GM19351 (cell line): ENCODE measurements around the gene IGF2BP1.

Source experiments
- ATAC-seq: cut with Tn5 transposase; IDR thresholded peaks from one replicate; pipeline ENCODE4 v1.9.1; 2021; ENCODE audit warnings: mild to moderate bottlenecking, moderate library complexity; ENCODE audit not compliant: unreplicated experiment

IGF2BP1 gene

DNA sequence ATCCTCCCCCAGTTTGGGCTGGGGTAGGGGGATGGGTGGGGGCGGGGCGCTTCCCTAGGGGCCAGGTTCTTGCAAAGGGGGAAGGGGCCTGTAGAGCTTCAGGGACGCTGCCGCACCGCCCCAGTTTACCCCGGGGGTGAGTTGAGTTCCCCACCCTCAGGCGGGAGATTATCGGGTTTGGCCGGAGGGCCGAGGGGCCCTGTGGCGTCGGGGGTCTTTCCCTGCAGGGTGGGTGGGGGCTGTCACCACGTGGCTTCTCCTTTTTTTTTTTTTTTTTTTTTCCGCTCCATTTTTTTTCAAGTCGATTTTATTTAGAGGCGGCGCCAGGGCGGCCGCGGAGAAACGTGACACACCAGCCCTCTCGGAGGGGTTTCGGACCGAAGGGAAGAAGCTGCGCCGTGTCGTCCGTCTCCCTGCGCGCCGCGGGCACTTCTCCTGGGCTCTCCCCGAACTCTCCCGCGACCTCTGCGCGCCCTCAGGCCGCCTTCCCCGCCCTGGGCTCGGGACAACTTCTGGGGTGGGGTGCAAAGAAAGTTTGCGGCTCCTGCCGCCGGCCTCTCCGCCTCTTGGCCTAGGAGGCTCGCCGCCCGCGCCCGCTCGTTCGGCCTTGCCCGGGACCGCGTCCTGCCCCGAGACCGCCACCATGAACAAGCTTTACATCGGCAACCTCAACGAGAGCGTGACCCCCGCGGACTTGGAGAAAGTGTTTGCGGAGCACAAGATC lies at the start of gene IGF2BP1:
Gene IGF2BP1 (plus strand): TSS at position 283 of the 724 bp plus-strand sequence. CDS start 361 bp downstream, at position 644.
- no peak for ATAC-seq

DNA sequence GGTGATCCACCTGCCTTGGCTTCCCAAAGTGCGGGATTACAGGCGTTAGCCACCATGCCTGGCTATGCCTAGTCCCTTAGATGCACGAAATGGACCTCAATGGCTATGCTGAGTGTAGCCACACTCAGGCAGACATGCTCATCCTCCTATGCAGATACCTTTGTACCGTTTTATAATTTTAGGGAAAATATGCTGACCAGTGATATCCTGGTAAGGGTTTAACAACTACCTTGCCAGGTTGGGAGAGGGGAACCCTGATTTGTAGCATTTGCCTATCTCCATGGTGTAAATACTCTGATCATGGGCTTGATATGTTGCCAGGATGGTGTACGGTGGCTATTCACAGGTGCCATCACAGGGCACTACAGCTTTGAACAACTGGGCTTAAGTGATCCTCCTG lies 45.6 kb upstream of the IGF2BP1 start:
- no peak for ATAC-seq

DNA sequence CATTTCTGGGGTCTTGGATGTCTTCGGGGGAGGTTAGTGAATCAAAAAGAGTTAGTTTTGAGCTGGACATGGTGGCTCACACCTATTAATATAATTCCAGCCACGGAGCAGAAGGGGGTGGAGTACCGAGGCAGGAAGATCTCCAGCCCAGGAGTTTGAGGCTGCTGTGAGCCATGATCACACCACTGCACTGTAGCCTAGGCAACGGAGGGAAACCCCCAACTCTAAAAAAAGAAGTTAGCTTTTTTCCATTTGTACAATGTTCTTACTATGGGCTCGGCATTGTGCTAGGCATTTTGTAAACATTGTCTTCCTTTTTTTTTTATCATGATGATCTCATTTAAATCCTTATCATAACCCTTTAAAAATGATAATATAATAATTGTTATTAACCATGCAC lies 44.3 kb upstream of the IGF2BP1 start:
- ATAC-seq: peak; percentile 47

DNA sequence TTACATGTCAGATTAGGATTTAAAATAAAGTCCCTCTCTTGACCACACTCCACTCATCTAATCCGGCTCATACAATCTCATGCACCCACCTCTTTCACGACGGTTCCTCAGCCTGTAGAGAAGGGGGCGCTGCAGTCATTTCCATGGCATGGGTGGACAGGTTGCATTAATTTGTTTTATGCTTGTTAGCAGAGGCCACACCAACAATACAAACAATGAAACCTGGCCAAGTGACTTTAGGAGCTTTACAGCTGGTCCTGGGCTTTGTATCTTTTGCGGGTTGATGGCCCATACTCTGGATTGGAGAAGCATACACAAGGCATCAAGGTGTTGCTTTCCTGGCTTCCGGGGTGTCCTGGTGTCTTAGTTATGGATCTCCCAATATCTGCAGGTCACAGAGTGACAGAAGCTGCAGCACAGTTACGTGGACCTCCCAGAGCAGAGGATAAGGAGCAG lies 42.9 kb upstream of the IGF2BP1 start:
- ATAC-seq: no peak

DNA sequence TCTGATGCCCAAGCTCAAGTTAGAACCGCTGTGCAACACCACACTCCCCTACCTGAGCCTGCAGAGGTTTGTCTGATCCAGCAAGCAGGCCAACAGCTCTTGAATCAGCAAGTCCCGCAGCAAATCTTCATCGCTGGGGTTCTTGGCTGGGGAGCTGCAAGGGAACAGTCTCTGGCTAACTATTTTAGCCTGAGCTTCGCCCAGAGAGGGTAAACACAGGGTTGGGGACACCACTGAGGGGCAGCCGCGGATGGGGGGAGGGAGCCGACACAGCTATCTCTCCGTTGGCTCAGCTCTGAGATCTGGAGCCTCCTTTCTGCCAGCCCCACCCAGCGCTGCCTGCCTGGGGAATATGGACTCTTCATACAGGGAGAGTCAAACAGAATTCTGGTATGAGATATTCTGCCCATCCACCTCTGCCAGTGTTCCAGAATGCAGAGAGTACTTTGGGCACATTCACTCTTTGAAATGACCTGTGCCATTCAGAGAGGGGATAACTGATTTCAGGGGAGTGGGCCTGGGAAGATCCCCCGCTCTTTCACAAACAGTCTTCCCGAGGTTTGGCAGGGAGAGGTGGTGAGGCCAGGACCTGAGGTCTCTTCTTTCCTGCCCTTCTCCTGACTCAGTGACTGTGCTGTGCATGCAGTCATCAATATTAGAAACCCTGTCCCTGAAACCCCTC lies 36.2 kb upstream of the IGF2BP1 start:
- ATAC-seq: no peak

DNA sequence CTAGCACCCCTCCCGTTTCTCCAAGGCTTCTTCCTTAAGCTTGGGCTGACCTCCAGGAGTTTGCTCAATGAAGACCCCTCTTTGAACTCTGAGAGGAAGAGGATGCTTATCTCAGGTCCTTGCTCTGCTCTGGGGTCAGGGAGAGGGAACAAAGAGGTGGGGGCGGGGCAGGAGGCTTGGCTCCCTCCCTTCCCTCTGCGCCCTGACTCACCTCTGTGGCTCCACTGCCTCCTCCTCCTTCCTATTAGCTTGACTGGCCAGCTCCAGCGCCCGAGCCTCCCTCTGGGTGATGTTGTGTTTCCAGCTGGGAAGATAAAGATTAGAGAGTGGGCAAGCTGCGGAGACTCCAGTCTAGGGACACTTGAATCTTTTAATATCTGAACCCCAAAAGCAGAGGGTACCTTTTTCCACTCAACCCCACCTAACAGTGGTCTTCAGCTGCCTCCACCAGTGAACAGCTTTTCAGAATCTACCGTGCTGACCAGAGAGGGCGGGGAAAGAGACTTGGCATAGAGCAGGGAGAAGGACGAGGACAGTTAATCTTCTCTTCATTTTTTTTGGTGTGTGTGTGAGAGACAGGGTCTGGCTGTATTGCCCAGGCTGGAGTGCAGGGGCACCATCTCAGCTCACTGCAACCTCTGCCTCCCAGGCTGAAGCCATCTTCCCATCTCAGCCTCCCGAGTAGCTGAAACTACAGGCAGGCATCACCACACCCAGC lies 35.5 kb upstream of the IGF2BP1 start:
- ATAC-seq: no peak

DNA sequence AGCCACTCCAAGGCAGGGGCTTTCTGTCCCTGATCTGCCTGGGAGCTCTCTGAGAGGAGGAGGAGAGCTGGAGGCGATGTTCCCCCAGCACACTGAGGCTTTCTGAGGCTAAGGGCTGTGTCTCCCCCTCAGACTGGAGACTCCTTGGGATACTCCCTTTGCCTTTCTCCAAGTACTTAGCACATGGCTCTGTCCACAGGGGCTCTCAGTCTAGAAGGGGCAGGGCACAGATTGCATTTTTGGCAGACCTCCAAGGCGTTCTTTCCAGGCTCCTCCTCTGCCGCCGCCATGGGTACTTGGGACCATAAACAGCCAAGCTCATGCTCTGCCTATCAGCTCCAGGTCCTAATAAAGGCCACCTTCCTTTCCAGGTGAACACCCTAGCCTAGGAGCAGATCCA lies 27.0 kb upstream of the IGF2BP1 start:
- ATAC-seq: no peak

DNA sequence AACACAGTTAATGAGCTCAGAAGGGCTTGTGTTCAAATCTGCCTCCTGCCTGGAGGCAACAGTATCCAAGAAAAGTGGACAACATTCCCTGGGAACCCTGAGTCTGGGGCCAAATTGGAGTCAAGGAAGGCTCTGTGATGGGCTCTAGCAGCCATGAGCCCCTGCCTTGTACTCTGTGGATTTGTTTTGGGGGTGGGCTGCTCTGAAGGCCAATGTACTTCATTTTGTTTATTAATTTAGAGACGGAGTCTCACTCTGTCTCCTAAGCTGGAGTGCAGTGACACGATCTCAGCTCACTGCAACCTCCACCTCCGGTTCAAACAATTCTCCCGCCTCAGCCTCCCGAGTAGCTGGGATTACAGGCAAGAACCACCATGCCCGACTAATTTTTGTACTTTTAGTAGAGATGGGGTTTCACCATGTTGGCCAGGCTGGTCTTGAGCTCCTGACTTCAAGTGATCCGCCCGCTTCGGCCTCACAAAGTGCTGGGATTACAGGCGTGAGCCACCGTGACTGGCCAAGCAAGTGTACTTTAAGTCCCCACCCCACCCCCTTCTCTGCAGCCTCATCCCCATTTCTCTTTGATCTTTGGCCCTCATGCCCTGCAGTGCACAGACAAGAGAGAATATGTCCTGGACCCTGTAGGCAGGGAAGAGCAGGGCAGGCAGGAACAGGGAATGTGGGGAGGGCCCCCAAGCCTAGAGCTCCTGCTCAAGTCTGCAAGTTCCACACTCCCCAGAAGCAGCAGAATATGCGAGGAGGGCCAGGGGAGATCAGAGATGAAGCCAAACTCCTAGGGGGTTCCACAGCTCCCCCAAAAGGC lies 26.1 kb upstream of the IGF2BP1 start:
- ATAC-seq: no peak

DNA sequence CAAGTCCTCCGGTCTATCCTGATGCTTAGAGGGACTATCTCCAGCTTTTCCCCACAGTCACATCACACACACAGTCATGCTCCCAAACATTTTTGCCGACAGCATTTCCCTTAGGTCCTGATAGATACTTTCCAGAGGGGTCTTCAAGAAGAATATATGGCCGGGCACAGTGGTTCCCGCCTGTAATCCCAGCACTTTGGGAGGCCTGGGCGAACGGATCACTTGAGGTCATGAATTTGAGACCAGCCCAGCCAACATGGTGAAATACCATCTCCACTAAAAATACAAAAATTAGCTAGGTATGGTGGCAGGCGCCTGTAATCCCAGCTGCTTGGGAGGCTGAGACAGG lies 24.5 kb upstream of the IGF2BP1 start:
- ATAC-seq: no peak

DNA sequence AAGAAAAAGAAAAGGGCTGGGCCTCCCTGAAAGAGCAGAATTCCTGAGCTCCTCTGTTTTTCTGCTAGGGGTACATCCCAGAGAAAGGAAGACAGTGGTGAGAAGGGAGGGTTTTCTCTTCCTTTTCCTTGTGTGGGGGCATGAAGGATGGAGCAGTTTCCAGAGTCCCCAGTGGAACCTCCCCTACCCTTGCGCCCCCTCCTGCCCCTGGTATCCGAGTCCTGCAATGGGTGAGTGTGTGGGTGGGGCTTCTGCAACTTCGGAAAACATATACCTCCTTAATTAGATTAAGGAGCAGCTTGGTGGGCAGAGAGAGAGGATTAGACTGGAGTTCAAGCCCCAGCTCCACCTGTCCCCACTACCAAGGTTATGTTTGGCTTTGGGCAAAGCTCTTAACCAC lies 23.4 kb upstream of the IGF2BP1 start:
- ATAC-seq: no peak

DNA sequence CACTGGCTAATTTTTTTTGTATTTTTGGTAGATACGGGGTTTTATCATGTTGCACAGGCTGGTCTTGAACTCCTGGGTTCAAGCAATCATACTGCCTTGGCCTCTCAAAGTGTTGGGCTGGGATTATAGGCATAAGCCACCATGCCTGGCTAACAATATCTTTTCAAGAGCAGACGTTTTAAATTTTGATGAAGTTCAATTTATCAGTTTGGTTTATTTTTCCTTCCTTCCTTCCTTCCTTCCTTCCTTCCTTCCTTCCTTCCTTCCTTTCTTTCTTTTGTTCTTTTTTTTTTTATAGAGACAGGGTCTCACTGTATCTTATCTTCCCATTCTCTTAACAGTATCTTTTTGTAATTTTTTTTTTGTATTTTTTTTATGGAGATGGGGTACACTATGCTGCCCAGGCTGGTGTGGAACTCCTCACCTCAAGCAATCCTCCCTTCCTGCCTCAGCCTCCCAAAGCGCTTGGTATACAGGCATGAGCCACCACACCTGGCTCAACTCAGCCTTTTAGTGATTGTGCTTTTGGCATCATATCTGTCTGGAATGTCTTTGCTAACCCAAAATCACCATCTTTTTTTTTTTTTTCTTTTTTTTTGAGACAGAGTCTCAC lies 15.2 kb upstream of the IGF2BP1 start:
- ATAC-seq: no peak

DNA sequence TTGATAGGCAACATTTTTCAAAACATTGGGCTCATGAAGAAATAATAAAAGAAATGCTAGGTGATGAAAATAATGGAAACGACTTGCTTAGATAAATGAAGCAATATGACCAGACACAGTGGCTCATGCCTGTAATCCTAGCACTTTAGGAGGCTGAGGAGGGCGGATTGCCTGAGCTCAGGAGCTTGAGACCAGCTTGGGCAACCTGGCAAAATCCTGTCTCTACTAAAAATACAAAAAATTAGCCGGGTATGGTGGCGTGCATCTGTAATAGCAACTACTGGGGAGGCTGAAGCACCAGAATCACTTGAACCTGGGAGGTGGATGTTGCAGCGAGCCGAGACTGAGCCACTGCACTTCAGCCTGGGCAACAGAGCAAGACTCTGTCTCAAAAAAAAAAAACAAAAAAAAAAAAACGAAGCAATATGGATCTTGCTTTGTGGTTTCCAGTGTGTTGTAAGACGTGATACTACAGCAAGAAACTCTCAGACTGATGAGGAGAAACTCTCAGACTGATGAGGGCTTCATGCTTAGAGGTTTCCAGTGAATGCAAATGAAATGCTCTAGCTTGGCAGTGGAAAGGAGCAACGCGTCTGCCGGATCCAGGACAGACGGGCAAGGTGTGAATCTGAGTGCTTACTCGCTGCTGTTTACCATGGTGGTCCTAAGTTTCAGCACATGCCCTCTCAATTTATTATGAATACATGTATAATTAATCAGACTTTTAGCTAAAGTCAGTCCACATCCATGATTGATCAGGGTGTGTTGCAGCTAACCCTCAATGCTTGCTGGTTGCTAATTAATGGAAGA lies 11.5 kb upstream of the IGF2BP1 start:
- no peak for ATAC-seq

DNA sequence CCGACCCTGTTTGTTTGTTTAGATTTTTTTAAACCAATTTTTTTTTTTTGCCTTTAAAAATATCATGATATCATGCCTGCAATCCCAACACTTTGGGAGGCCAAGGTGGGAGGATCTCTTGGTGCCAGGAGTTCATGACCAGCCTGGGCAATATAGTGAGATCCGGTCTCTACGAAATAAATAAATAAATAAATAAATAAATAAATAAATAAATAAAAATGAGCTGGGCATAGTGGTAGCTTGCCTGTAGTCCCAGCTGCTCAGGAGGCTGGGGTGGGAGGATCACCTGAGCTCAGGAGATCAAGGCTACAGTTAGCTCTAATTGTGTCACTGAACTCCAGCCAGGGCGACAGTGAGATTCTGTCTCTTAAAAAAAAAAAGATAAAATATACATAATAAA lies 8.1 kb upstream of the IGF2BP1 start:
- no peak for ATAC-seq

DNA sequence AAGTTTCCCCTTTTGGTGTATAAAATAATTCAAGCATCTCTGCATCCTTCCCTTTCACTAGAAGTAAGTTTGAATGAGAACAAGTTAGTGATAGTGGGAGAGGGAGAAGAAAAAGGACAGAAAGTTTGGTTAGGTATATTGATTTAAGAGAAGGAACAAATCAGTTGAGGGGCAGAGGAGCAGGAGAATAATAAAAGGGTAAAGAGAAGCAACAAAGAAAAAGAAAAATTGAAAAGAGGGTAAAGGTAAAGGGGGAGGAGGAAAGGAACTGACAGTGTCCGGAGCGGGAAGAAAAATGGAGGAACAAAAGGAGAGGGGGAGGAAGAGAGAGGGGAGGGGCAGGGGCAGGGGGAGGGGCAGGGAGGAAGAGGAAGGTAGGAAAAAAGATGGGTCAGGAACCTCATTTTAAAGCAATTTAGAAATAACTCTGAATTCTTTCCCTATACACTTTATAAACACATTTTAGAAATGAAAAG lies 6.3 kb upstream of the IGF2BP1 start:
- ATAC-seq: no peak

DNA sequence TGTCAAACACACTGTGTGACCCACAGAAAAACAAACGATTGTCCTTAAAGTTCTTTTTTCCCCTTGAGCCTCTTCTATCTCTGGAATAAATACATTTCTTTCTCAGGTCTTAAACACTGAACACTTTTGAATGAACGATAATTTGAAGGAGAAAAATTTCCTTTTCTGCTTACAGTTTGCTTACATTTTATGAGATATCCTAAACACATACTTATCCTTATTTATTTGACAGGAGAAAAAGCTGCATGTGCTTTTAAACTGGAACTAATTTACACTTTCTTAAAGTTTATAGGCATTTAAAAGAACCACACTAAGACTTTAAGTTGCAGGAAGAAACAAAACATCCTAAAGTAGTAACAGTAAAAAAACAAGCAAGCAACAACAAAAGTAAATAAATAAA lies 4.7 kb upstream of the IGF2BP1 start:
- no peak for ATAC-seq

DNA sequence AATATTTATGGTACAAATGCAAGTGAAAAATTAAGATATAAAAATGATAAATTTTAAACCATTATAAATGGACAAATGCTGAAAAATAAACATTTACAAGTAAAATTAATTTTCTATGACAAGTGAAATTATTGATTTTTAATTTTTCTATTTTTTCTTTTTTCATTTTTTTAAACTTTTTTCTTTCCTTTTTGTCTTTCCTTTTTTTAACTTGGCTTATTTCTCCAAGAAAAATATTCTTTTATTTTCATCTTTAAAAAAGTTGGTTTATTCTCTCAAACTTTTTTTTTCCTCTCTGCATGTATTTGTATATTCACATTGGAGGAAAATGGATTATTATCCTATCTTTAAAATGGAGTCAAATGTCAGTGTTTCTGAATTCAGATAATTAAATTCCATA lies 3.9 kb upstream of the IGF2BP1 start:
- no peak for ATAC-seq

DNA sequence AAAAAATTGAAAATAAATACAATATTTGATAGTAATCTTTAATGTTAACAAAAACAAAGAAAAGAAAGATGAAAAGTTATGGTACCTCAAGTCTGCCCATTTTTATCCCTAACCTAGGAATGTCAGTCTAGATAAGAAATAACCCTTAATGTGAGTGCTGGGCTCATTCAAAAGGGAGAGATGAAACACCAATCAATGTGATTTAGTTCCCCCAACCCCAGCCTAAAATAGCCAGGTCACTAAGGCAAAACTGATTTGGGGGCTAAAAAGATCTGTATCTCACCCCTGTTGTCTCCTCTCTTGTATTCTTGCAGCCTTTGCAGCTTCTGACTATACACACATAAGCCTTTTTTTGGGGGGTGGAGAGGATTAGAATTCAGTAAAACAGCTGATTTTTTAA lies 3.2 kb upstream of the IGF2BP1 start:
- no peak for ATAC-seq

DNA sequence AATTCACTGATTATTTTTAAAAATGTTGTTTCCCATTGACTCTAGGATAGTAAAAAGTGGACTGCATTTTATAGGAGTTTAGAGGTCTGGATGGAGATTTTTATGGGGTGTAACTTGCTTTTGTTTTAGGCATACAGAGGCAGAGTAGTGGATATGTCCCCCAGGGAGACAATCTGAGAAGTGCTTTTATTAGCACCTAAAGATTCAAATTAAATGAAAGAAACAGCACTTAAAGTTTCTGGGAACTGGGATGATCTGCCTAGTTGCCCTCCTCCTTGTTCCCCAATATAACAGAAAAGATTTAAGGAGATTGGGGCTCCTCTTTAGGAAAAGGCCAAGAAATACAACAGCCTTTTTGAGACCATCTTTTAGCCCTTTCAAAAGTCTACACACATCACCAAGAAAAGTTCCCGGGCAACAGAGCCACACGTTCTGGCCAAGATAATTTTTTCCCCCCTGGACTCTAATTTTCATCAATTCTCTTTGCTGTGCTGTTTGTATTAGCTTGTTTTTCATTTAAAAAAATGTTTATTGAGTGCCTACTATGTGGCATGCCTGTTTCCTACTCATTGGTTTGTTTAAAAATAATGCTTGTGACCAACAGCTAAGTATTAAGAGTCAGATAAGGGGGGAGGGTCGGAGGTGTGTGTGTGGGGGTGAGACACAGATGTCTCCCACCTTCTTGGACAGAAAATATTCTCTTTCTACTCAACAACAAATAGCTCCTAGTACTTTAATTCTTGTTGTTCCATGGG lies 2.5 kb upstream of the IGF2BP1 start:
- ATAC-seq: no peak
